Midbrain (tissue), 1 donor: ENCODE measurements around the gene ZP1.
"Not testable (repeated sequence)": the region's sequence is repeated elsewhere in the genome, so short reads cannot be mapped to it uniquely, and the experiment has no call there.

Experiments used
- DNase-seq: peaks from one replicate; lab custom pipeline; 2025; lab: John Stamatoyannopoulos, UW

Gene ZP1, protein sequence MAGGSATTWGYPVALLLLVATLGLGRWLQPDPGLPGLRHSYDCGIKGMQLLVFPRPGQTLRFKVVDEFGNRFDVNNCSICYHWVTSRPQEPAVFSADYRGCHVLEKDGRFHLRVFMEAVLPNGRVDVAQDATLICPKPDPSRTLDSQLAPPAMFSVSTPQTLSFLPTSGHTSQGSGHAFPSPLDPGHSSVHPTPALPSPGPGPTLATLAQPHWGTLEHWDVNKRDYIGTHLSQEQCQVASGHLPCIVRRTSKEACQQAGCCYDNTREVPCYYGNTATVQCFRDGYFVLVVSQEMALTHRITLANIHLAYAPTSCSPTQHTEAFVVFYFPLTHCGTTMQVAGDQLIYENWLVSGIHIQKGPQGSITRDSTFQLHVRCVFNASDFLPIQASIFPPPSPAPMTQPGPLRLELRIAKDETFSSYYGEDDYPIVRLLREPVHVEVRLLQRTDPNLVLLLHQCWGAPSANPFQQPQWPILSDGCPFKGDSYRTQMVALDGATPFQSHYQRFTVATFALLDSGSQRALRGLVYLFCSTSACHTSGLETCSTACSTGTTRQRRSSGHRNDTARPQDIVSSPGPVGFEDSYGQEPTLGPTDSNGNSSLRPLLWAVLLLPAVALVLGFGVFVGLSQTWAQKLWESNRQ

DNA sequence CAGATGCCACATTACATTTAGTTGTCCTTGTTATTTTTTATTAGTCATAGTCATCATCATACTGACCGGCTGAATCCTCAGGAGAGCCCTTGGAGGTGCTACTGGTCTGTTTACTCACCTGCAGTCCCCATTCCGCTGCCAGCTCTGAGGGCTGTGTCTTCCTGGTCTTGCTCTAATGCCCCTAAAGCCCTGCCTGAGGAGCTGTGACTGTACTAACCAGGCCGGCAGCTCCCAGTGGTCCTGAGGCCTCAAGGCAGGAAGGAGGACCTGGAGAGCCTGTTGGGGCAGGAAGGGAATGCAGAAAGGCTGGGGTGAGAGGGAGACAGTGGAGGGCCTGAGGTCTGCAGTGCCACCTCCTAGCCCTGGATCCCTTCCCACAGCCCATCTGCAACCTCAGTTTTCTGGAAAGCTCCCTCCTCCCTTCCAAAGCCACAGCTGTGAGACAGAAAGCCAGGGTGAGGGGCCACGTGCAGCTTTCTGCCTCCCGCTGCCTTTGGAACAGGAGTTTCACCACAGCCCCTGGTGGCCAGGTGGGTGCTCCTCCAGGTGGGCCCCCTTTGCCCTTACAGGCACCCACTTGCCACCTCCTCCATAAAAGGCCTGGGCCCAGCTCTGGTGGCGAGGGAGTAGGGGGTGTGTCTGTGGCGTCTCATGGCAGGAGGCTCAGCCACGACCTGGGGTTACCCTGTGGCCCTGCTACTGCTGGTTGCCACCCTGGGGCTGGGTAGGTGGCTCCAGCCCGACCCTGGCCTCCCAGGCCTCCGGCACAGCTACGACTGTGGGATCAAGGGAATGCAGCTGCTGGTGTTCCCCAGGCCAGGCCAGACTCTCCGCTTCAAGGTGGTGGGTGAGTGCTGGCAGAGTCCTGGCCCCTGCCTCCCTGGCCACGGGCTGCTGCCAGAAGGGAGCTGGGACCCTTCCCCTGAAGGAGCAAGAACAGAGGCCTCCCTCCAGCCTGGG is at the start of gene ZP1:
ZP1 (plus strand) TSS at position 632 of the 960 bp plus-strand sequence; CDS start at position 652, 20 bp downstream.
- no peak for DNase-seq

DNA sequence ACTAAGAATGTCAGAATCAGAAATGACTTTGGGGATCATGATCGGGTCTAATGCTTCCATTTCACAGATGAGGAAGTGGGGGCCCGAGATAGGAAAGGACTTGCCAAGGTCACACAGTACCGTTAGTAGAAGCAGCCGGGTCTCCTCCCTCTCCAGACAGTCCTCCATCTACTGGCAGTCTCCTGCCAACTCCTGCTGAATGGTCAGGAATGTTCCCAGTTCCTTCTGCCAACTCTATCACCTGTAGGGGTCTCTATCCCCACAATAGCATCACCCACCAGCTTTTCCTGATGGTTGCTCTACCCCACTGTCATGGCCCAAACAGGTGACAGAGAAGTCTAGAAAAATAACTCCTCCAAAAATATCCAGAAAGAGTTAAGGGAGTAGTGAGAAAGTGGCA is 49.3 kb upstream of the ZP1 start:
- DNase-seq, result no peak

DNA sequence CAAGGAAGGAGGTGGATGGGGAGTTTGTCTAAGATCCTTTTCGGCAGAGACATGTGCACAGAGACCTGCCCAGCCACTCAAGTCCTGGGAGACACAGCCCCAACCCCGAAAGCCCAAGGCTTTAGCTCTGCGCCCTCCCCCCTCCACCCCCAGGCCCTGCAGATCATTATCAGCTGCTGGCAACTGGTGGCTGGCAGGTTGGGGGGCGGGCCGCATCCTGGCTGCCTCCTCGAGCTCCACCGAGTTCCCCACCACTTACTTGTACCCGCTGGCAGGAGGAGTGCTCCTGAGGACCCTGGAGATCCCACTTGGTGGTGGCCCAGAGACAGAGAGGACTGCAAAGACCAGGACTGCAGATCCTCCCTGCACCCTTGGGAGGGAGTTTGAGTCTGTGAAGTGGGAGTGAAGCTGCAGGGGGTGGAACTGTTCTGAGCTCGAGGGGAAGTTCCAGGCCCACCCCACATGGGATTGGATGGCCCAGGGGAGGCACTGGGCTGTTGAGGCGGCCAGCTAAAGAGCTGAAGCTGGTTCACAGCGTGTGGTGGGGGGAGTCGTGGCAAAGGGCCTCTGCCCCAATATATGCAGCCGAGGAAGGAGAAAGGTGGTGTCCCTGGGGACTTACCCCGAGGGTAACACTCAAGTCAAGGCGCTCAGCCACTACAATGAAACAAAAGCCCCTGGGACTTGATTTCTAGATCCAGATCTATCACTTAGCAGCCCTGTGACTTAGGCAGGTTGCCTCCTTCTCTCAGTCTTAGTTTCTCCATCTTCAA is 45.3 kb upstream of the ZP1 start:
- DNase-seq, result no peak

DNA sequence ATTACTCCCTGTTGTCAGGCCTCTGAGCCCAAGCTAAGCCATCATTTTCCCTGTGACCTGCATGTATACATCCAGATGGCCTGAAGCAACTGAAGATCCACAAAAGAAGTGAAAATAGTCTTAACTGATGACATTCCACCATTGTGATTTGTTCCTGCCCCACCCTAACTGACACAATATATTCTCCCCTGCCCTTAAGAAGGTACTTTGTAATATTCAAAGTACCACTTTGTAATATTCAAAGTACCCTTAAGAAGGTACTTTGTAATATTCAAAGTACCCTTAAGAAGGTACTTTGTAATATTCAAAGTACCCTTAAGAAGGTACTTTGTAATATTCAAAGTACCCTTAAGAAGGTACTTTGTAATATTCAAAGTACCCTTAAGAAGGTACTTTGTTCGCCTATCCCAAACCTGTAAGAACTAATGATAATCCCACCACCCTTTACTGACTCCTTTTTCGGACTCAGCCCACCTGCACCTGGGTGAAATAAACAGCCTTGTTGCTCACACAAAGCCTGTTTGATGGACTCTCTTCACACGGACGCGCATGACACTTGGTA is 43.5 kb upstream of the ZP1 start:
- DNase-seq, result not testable (repeated sequence)

DNA sequence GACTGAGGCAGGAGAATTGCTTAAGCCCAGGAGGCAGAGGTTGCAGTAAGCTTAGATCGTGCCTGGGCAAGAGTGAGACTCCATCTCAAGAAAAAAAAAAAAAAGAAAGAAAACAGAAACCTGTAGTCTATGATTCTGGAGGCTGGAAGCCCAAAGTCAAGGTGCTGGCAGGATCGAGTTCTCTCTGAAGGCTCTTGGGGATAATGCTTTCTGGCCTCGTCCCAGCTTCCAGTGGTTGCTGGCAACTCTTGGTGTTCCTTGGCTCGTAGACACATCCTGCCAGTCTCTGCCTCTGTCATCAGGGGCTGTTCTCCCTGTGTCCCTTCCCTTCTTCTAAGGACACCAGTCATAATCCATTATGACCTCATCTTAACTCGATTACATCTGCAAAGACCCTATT is 42.2 kb upstream of the ZP1 start:
- no peak for DNase-seq

DNA sequence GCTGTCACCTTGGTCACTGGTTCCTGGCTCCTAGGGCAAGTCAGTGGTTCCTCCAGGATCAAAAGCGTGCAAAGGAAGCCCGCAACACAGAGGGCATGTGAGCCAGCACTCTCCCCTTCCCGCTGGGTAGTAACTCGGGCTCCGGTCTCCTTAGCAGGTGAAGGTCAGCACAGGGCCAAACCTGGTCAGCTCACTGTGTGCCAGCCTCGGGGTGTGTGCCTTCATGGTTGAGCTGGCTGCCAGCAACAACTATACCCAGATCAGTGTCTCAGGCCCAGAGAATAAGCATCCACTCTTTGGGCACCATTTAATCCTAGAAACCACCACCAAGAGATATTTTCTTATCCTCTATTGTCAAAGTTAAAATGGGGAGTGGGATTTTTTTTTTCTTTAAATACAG is 41.6 kb upstream of the ZP1 start:
- no peak for DNase-seq

DNA sequence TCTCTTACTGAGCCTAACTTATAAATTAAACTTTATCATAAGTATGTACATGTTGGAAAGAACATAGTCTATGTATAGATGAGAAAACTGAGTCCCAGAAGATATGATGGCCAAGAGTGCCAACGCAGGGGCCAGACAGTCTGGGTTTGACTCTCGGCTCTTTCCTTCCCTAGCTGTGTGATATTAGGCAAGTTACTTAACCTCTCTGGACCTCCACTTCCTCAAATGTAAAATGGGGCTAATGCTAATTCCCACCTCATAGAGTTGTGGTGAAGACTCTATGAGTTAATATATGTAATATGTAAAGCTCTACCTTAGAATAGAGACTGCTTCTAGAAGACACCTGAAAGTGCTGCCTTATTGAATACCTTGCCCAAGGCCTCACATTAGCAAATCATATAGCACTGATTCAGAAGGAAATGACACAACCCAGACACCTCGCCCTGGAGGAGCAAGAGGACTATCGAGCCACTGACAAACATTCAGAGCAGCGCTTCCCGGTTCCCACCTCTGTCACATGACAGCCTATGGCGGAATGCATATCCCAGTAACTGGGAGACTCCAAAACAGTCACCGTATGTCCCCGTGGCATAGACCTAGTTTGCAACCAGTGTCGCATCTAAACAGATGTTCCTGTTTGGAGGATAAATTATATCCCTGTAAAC is 36.7 kb upstream of the ZP1 start:
- DNase-seq, result no peak

DNA sequence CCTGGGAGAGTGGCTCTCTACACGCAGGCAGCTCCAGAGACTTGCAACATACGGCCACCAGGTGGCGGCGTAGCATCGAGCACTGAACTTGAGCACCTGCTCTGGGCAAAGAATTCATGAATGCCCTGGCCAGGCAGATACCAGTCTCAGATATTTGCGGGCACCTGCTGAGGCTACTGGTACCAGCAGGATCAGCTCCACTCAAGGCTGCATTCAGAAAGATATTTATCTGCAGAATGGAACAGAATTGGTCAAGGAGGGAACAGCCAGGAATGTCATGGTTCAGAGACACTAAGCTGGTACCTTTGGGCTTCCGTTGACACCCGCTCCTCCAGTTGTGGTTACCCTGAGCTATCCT is 36.2 kb upstream of the ZP1 start:
- DNase-seq, result peak; percentile 85

DNA sequence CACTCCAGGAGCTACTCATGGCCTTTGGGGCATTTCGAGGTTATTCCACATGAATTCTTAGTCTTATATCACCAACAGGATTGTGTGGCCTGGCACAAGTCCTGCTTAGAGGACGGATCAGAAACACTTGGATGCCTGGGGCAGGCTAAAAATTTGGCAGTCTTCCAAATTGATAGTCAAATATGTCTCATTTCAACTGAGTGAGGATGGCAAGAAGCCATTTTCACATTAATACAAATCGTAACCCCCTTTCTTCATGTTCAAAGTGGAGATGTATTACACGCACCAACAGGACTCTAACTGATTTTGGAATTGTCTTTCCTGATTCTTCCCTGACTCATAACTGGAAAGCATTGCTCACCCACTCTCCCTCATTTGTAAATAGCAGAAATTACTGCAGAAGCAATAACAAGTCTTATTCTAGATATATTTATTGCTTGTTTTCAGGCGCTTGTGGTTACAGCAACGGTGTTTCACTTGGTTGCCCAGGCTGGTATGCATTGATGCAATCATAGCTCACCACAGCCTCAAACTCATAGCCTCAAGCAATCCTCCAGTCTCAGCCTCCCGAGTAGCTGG is 35.8 kb upstream of the ZP1 start:
- DNase-seq, result no peak

DNA sequence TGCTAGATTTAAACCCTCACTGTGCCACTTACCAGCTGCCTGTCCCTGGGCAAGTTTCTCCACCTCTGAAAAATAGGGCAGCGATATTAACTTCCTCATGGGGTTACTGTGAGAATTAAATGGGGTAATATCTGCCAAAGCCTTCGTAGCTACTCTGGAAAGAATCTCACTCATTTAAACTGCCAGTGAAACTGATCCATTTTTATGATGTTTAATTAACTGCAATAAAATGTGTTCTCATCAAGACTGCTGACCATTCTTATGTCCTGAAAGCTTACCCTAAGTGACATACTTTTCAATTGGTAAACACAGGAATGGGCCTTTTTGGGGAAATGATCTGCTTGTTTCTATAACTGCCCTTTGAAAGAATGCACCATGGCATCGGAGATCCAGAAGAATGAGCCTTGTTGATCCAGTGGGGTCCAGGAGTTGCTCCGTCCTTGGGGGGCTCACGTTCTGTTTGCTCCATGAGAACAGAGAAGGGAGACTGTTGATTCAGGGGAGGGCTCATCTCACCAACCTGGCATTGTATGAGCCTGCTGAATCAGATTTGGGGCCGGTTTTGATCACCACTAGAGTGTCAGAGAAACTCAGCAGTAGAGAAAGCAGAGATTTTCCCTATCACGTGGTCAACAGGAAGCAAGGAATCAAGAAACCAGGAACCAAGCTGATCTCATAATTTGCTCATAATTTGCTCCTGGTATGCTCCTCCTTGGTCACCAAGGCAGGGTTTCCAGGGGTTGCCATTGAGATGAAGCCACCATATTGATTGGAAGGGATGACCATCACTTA is 32.4 kb upstream of the ZP1 start:
- DNase-seq, result no peak

DNA sequence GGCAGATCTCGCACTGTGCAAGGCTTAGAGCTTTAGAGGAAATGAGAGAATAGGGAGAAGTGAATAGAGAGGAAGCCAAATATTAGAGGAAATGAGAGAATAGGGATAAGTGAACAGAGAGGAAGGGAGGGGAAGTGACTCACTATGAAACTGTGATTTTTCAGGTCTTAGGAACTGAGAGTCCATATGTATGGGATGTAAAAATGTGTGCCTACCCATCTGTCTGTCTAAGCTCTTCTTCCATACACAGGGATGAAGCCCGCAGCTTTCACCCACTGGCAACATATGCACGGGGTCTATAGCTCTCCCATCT is 31.9 kb upstream of the ZP1 start:
- no peak for DNase-seq

DNA sequence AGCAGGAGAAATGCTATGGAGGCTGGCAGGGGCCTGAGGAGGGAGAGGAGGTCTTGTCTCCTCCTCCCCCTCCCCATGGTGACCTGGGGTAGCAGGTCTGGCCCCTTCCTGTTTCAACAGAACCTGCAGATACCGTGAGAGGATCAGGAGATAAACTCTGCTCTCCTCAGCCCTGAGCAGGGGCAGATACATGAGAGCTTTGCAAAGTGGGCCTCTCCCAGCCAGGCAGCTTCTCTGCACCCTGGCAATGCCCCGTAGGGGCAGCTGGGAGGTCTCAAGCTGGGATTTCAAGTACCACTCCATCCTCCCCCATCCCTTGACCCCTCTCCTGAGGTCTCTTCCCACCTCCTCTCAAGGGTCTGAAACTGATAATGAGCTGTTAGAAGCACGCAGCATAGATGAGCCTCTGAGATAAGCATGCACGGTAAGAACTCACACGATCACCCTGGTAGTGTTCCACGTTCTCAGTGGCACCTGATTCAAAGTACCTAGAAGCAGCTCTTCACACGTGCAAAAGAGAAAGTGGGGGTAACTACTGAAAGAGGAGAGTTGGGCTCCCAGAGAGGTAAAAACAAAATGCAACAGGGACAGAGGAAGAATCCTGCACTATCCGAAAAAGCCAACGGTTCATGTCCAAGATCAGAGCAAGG is 30.4 kb upstream of the ZP1 start:
- DNase-seq, result no peak

DNA sequence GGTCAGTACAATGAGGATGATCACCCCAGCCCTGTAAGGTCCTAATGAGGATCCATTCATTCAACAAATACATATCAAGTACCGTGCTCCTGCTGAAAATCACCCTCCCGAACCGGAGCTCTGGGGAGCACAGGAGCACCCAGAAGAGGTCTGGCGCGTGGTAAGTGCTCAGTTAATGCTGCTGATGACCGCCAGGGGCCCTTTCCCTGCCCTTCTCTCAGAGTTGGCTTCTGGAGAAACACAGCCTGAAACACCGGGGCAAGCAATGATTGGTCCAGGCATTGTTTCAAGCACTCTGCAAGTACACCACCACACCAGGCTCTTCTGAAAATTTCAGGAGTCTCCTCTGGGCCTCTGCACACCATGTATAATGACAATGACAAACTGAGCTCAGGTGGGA is 29.2 kb upstream of the ZP1 start:
- no peak for DNase-seq

DNA sequence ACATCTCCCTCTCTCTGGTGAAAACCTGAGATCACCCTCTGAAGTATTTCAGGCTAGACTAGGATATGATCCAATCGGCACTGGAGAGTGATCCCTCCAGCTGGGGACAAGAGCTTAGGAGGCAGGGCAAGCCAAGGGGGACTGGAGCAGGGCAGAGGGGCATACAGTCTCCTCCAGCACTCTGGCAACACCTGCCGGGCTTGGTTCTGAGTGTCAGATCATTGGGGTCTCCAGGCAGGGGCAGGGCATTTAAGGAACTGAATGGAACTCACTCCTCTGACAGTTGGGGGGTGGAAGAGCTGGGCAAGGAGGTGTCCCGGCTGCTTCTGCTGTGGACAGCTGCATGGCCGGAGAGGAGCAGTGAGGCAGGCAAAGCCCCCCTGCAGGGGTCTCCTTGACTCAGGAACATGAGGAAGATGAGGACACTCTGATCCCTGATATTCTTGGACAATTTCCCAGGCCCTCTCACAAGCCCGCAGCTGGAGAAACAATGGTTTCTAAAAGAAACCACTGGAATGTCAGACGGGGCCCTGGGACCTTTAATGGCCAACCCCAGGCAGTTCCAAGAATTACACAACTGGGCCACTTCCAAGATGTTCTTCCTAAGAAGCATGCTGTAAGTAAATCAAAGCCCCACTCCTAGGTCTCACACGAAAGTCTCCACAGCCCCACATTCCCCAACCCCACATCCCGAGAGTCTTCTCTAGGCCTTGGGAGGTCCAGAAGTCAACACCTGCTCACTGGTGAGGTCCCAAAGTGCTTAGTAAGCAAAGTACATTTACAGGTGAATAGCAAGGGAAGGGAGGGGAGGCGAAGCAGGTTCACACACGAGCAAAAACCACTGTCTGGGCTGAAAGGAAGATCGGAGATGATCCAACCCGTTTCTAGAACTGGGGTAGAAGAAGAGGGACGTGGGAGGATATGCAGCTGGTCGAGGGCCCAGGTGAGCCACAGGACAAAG is 26.6 kb upstream of the ZP1 start:
- peak; percentile 6 for DNase-seq

DNA sequence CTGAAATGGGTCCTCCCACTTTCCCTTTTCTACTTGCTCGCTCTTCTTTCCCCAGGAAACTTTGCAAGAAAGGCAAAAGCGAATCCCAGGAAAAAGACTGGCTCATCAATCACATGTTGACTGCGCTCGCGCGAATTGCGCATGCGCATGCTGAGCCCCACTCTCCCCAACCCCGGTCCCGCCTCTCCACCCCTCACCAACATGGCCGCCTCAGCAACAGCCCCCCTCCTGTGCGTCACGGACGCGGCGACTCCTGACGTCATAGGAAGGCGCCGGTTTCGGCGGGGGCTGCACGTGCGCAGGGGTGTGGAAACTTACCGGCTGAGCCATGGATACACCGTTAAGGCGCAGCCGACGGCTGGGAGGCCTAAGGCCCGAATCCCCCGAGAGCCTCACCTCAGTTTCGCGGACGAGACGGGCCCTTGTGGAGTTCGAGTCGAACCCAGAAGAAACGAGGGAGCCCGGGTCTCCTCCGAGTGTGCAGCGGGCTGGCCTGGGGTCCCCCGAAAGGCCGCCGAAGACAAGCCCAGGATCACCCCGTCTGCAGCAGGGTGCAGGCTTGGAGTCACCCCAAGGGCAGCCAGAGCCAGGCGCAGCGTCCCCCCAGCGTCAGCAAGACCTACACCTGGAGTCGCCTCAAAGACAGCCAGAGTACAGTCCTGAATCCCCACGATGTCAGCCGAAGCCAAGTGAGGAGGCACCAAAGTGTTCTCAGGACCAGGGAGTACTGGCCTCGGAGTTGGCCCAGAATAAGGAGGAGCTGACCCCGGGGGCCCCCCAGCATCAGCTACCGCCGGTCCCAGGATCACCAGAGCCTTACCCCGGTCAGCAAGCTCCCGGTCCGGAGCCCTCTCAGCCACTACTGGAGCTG is 25.3 kb upstream of the ZP1 start, which contains the start of gene CCDC86:
CCDC86 (plus strand) TSS at position 317 of the 871 bp plus-strand sequence; CDS start at position 329, 12 bp downstream.
- peak; percentile 96 for DNase-seq

DNA sequence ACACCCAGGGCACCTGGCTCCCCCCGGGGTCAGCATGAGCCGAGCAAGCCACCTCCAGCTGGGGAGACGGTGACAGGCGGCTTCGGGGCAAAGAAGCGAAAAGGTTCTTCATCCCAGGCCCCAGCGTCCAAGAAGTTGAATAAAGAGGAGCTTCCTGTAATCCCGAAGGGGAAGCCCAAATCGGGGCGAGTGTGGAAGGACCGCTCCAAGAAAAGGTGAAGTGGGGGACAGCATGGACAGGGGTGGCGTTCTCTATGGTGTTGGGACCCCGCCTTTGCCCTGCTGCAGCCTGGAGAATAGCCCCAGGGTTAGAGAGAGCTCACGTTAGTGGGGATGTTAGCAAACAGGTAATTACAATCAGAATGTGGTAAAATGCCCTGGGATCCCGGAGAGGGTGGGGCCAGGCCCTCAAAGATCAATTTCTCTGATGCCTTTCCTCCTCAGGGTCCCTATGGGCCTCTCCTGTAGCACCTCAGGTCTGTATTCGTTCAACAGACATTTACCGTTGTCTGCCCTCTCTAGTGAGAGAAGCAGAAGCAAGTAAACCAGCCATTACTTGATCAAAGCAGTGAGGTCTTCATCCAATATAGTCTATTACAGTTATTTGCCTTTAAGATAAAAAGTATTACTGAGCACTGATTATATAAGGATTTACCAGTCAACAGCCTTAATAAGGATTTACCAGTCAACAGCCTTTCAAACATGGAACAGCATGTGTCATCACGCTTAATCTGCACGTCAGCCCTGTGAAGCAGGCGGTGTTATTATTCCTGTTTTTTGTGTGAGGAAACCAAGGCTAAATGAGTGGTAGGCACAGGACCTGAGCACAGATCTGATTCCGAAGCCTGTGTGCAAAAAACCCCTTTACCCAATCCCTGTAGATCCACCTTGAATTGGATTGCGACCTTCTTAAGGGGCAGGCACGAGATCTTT is 24.4 kb upstream of the ZP1 start:
- DNase-seq, result peak; percentile 2
